Fibroblast of mammary gland (primary cell): ENCODE data around the gene CST4.
"Not testable (repeated sequence)": the region's sequence is repeated elsewhere in the genome, so short reads cannot be mapped to it uniquely, and the experiment has no call there.

Experiments used
- DNase-seq: peaks from one replicate; pipeline ENCODE4 v3.0.0-alpha.2; 2010; ENCODE audit warnings: low read depth
- H3K4me3 ChIP-seq: 2 replicates; pipeline ENCODE4 v1.5.1; 2011; ENCODE audit warnings: low read depth, mild to moderate bottlenecking, low read length, moderate library complexity; ENCODE audit not compliant: control insufficient read depth
- TF ChIP-seq, protein P1 (sequence below): conservative IDR thresholded peaks from 2 replicates; pipeline ENCODE4 v1.5.1; 2011; ENCODE audit warnings: low read depth, low read length, inconsistent platforms; ENCODE audit not compliant: control insufficient read depth, insufficient read depth

Gene CST4

DNA sequence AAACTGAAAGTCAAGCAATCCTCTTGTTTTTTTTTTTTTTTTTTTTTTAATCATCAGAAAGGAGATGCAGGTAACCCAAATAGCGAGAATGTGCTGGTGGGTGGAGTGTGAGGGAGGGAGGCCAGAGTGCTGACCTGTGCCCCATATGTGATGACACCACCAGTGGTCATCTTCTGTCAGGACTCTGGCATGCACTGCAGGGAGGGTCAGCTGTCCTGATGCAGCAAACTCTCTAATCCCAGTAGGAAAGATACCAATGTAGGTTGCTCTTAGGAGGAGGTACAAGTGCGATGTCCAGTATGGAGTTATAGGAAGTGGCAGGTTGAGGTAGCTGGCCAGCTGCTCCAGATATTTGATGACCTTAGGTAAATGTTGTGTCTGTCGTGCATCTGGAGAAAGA is 2.8 kb upstream of the CST4 start:
- TF ChIP-seq, protein P1, sequence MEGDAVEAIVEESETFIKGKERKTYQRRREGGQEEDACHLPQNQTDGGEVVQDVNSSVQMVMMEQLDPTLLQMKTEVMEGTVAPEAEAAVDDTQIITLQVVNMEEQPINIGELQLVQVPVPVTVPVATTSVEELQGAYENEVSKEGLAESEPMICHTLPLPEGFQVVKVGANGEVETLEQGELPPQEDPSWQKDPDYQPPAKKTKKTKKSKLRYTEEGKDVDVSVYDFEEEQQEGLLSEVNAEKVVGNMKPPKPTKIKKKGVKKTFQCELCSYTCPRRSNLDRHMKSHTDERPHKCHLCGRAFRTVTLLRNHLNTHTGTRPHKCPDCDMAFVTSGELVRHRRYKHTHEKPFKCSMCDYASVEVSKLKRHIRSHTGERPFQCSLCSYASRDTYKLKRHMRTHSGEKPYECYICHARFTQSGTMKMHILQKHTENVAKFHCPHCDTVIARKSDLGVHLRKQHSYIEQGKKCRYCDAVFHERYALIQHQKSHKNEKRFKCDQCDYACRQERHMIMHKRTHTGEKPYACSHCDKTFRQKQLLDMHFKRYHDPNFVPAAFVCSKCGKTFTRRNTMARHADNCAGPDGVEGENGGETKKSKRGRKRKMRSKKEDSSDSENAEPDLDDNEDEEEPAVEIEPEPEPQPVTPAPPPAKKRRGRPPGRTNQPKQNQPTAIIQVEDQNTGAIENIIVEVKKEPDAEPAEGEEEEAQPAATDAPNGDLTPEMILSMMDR, result no peak
- H3K4me3 ChIP-seq, result no peak overlapping the region
- peak; percentile 32 for DNase-seq

DNA sequence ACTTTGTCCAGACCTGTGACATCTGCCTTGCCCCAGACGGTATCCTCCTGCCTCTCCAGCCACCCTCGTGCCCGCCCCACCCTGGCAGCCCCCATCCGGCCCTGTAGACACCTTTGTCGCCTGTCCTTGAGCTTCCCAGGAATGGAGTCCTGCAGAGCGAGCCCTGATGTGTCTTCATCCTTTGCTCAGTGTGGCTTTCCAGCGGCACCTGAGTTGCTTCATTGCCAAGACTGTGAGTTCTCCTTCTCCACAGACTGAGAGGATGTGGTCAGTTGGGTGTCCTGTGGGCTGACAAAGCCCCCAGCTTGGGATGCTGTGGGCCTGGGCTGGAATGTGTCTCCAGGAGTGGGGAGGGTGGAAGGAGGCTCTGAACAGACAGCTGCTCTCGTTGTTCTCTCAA is 1.7 kb upstream of the CST4 start:
- no peak overlapping the region for H3K4me3 ChIP-seq
- TF ChIP-seq, protein P1, result no peak
- no peak for DNase-seq

DNA sequence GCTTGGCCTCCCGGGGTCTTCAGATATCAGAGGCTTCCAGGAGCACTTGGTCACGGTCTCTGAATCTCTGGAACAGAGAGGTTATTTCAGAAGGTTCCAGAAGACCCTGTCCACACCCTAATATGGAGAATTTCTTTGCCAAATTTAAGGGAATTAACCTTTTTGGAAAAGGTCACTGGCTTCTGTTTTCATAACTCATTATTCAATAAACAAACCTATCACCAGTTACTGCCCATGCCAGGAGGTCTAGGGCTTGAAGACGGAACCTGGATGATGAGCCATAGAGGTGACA is 507 bp upstream of the CST4 start:
- no peak for DNase-seq
- H3K4me3 ChIP-seq, result no peak overlapping the region
- TF ChIP-seq, protein P1, result no peak

GRCh38 chr20:23687986-23688385 is 852 bp downstream of the CST4 start:
- DNase-seq, result no peak
- TF ChIP-seq, protein P1, result no peak

DNA sequence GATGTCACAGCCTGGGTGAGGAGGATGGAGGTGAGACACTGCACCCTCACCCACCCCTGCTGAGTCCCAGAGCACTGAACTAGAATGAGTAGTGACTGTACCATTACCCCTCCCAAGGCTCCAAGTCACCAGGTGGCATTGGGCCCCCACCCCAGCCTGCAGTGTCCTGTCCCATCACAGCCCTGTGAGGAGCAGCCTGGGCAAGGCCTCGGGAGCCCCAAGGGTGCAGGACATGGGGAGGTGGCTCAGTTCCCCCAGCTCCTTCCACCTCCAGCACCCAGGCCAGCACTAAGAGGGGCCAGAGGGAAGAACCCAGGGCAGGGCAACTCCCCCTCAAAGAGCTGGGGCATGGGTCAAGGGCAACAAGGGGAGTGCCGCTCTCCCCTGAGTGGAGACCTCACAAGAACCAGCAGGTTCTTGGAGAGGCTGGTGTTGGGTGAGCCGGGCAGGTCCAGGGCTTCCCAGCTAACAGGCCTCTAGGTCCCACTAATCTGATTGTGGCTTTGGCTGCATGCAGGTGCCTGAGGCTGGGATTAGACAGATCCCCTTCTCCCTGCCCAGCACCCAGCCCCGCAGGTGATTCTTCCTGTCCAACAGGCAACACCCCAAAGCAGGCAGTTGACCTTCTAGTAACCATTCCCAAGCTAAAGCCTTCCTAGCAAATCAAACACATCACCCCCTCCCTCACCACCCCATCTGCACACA is 2.6 kb downstream of the CST4 start:
- no peak for DNase-seq
- H3K4me3 ChIP-seq, result no peak overlapping the region
- TF ChIP-seq, protein P1, result no peak

More at GRCh38 chr20:23687986-23688385, 852 bp downstream of the CST4 start:
- no peak overlapping the region for H3K4me3 ChIP-seq

- DNase-seq, H3K4me3 ChIP-seq: not testable (repeated sequence)
These were observed 3.3 kb downstream of the CST4 start for GRCh38 chr20:23685529-23685896.

GRCh38 chr20:23684261-23684660 is 4.6 kb downstream of the CST4 start:
- H3K4me3 ChIP-seq, result no peak overlapping the region
- DNase-seq, result no peak
- TF ChIP-seq, protein P1, result no peak
